ENCODE results near the gene CABLES1. TPM values are rescaled to one million over a fixed set of nuclear protein-coding genes. Genes with fewer than 3 reads are reported as not detected.
"Not testable (repeated sequence)": the region's sequence is repeated elsewhere in the genome, so short reads cannot be mapped to it uniquely, and the experiment has no call there.

The CABLES1 gene
- total and polyA plus RNA-seq, 3 experiments from 2014 or later = 0.30 to 8.9 (median 8.0) TPM

GRCh38 chr18:23105581-23106219 is 29.6 kb upstream of the CABLES1 start:
- DNase-seq = no peak
- Mint-ChIP-seq H3K36me3 (no peaks in the 10 kb centered on the region), H3K27me3 (no peaks in the 10 kb centered on the region), H3K4me1 (no peaks in the 10 kb centered on the region), H3K27ac (peak overlapping the region in 1 of 8 donors; percentile 15), H3K9me3 (no peaks in the 10 kb centered on the region), H3K4me3 (no peak overlapping the region)
- Histone ChIP-seq H3K4me3 (ENCODE audit: low read length) (no peak overlapping the region), H3K27ac (ENCODE audit: low read depth, low read length) (no peak overlapping the region), H3K9me3 (ENCODE audit: low read length) (no peaks in the 10 kb centered on the region), H3K27me3 (ENCODE audit: insufficient read depth, low read length, poor library complexity, severe bottlenecking) (no peaks in the 10 kb centered on the region), H3K4me1 (ENCODE audit: insufficient read depth, low read length) (no peaks in the 10 kb centered on the region), H3K36me3 (ENCODE audit: insufficient read depth, low read length) (no peaks in the 10 kb centered on the region)
- POLR2A ChIA-PET = no interaction called here
- CTCF ChIA-PET = interaction anchor here (1.1 kb wide), 1 partner anchor 13 kb away, joined by 3 read pairs; no protein-coding TSS in a partner anchor

DNA sequence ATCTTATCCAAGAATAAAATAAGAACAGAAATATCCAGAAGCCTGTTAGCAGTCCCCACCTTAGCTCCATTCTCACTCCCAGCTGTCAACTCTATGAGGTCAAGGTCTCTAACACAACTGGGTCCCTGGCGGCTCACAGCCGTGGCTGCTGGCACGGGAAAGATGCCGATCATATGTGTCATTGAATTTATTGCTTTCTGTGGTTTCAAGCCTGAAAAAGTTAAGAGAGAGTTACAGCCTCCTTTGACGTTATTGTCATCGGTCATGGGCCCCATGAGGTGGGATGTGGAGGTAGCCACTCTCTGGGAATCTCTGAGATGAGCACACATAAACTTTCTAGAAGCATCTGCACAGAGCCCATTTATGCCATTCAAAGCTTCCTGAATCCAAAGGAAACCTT is 28.7 kb upstream of the CABLES1 start:
- ChIA-PET POLR2A (no interaction called here), CTCF (interaction anchor here (1.1 to 1.6 kb wide), 2 partner anchors 13 to 24 kb away, joined by 3 read pairs; no protein-coding TSS in a partner anchor)
- H3K36me3 ChIP-seq (ENCODE audit: insufficient read depth, low read length) = no peaks in the 10 kb centered on the region
- no peaks in the 10 kb centered on the region for H3K4me1 ChIP-seq (ENCODE audit: insufficient read depth, low read length)
- H3K9me3 Mint-ChIP-seq = peaks cover 0 to 2% (median 0%) of the 10 kb centered on the region in 5 donors
- H3K27me3 Mint-ChIP-seq = peaks cover 0 to 3% of the 10 kb centered on the region in 2 donors
- H3K4me3 Mint-ChIP-seq = no peak overlapping the region
- H3K4me1 Mint-ChIP-seq = no peaks in the 10 kb centered on the region
- no peak overlapping the region for H3K27ac ChIP-seq (ENCODE audit: low read depth, low read length)
- no peaks in the 10 kb centered on the region for H3K9me3 ChIP-seq (ENCODE audit: low read length)
- peaks cover 0 to 5% (median 0%) of the 10 kb centered on the region in 3 donors for H3K36me3 Mint-ChIP-seq
- H3K4me3 ChIP-seq (ENCODE audit: low read length) = no peak overlapping the region
- no peaks in the 10 kb centered on the region for H3K27me3 ChIP-seq (ENCODE audit: insufficient read depth, low read length, poor library complexity, severe bottlenecking)
- DNase-seq = no peak
- H3K27ac Mint-ChIP-seq = peak overlapping the region in 1 of 8 donors; percentile 15

DNA sequence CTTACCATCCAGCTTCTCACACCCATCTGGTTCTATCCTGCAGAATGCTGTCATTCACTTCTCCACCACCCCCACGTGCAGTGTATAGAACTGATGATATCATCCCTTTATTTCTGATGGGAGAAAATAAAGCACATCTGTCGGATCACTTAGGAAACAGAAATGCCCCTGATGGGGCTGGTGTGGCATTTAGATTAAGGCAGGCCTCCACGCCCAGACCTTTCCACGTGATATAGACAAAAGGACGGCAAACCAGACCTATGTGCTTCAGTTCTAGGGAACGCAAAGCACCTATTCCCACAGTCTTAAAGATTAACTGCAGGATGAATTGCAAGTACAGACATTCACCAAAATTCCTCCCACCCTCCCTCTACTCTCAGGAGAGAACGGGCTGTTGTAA is 27.6 kb upstream of the CABLES1 start:
- H3K4me1 Mint-ChIP-seq = no peaks in the 10 kb centered on the region
- POLR2A ChIA-PET = interaction anchor here (0.6 kb wide), 1 partner anchor 226 kb away, joined by 5 read pairs; no protein-coding TSS in a partner anchor
- CTCF ChIA-PET = interaction anchor here (1.6 kb wide), 1 partner anchor 23 kb away, joined by 3 read pairs; no protein-coding TSS in a partner anchor
- Histone ChIP-seq H3K9me3 (ENCODE audit: low read length) (no peaks in the 10 kb centered on the region), H3K36me3 (ENCODE audit: insufficient read depth, low read length) (no peaks in the 10 kb centered on the region), H3K27ac (ENCODE audit: low read depth, low read length) (no peak overlapping the region), H3K4me3 (ENCODE audit: low read length) (no peak overlapping the region), H3K4me1 (ENCODE audit: insufficient read depth, low read length) (no peaks in the 10 kb centered on the region), H3K27me3 (ENCODE audit: insufficient read depth, low read length, poor library complexity, severe bottlenecking) (no peaks in the 10 kb centered on the region)
- DNase-seq = no peak
- no peak overlapping the region for H3K4me3 Mint-ChIP-seq
- H3K36me3 Mint-ChIP-seq = peaks cover 0 to 6% (median 0%) of the 10 kb centered on the region in 3 donors
- H3K9me3 Mint-ChIP-seq = peaks cover 0 to 4% (median 2%) of the 10 kb centered on the region in 5 donors
- peaks cover 2 to 3% of the 10 kb centered on the region in 2 donors for H3K27me3 Mint-ChIP-seq
- H3K27ac Mint-ChIP-seq = peak overlapping the region in 1 of 8 donors; percentile 83

GRCh38 chr18:23108496-23108895 is 26.8 kb upstream of the CABLES1 start:
- Mint-ChIP-seq H3K27ac (no peak overlapping the region), H3K27me3 (peaks cover 2 to 3% of the 10 kb centered on the region in 2 donors), H3K4me1 (no peaks in the 10 kb centered on the region), H3K4me3 (no peak overlapping the region), H3K9me3 (peaks cover 0 to 4% (median 2%) of the 10 kb centered on the region in 5 donors), H3K36me3 (peaks cover 0 to 6% (median 0%) of the 10 kb centered on the region in 3 donors)
- POLR2A ChIA-PET = no interaction called here
- Histone ChIP-seq H3K36me3 (ENCODE audit: insufficient read depth, low read length) (no peaks in the 10 kb centered on the region), H3K4me1 (ENCODE audit: insufficient read depth, low read length) (no peaks in the 10 kb centered on the region), H3K4me3 (ENCODE audit: low read length) (no peak overlapping the region), H3K27me3 (ENCODE audit: insufficient read depth, low read length, poor library complexity, severe bottlenecking) (no peaks in the 10 kb centered on the region), H3K27ac (ENCODE audit: low read depth, low read length) (no peak overlapping the region), H3K9me3 (ENCODE audit: low read length) (no peaks in the 10 kb centered on the region)
- no peak for DNase-seq
- CTCF ChIA-PET = interaction anchor here (1.6 kb wide), 1 partner anchor 22 kb away, joined by 3 read pairs; no protein-coding TSS in a partner anchor

DNA sequence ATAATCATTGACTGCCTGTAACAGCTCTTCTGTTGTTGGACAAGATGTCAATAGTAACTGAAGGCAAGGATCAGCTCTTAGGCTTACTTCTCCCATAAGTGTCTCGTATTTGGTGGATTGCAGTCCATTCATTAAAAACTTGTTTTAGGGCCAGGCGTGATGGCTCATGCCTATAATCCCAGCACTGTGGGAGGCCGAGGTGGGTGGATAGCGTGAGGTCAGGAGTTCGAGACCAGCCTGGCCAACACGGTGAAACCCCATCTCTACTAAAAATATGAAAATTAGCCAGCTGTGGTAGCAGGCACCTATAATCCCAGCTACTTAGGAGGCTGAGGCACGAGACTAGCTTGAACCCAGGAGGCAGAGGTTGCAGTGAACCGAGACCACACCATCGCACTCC is 26.1 kb upstream of the CABLES1 start:
- H3K36me3 Mint-ChIP-seq; H3K36me3 ChIP-seq (ENCODE audit: insufficient read depth, low read length); H3K4me1 ChIP-seq (ENCODE audit: insufficient read depth, low read length); H3K4me1 Mint-ChIP-seq; H3K27ac ChIP-seq (ENCODE audit: low read depth, low read length); H3K27ac Mint-ChIP-seq; DNase-seq; H3K4me3 Mint-ChIP-seq; POLR2A ChIA-PET; H3K4me3 ChIP-seq (ENCODE audit: low read length); CTCF ChIA-PET; H3K9me3 ChIP-seq (ENCODE audit: low read length); H3K27me3 ChIP-seq (ENCODE audit: insufficient read depth, low read length, poor library complexity, severe bottlenecking); H3K27me3 Mint-ChIP-seq; H3K9me3 Mint-ChIP-seq: not testable (repeated sequence)

- Mint-ChIP-seq H3K36me3 (peaks cover 0 to 10% (median 2%) of the 10 kb centered on the region in 3 donors), H3K27ac (peak overlapping the region in 1 of 8 donors; percentile 2), H3K9me3 (peaks cover 0 to 4% (median 2%) of the 10 kb centered on the region in 5 donors), H3K4me3 (no peak overlapping the region), H3K27me3 (peaks cover 6 to 7% of the 10 kb centered on the region in 2 donors), H3K4me1 (peaks cover 11 to 21% (median 19%) of the 10 kb centered on the region in 3 donors)
- H3K4me1 ChIP-seq (ENCODE audit: insufficient read depth, low read length) = peaks cover 16% of the 10 kb centered on the region
- no peaks in the 10 kb centered on the region for H3K9me3 ChIP-seq (ENCODE audit: low read length)
- DNase-seq = no peak
- ChIA-PET CTCF (no interaction called here), POLR2A (no interaction called here)
- no peaks in the 10 kb centered on the region for H3K36me3 ChIP-seq (ENCODE audit: insufficient read depth, low read length)
- no peaks in the 10 kb centered on the region for H3K27me3 ChIP-seq (ENCODE audit: insufficient read depth, low read length, poor library complexity, severe bottlenecking)
- no peak overlapping the region for H3K4me3 ChIP-seq (ENCODE audit: low read length)
- no peak overlapping the region for H3K27ac ChIP-seq (ENCODE audit: low read depth, low read length)
Observed at GRCh38 chr18:23113576-23113975, 21.7 kb upstream of the CABLES1 start.

- Histone ChIP-seq H3K27me3 (ENCODE audit: insufficient read depth, low read length, poor library complexity, severe bottlenecking) (no peaks in the 10 kb centered on the region), H3K27ac (ENCODE audit: low read depth, low read length) (no peak overlapping the region), H3K36me3 (ENCODE audit: insufficient read depth, low read length) (no peaks in the 10 kb centered on the region), H3K9me3 (ENCODE audit: low read length) (no peaks in the 10 kb centered on the region), H3K4me1 (ENCODE audit: insufficient read depth, low read length) (peaks cover 16% of the 10 kb centered on the region), H3K4me3 (ENCODE audit: low read length) (no peak overlapping the region)
- H3K27ac Mint-ChIP-seq = peak overlapping the region in 1 of 8 donors; percentile 21
- peak overlapping the region in 1 of 7 donors; percentile 34 for H3K4me3 Mint-ChIP-seq
- H3K9me3 Mint-ChIP-seq = peaks cover 0 to 4% (median 2%) of the 10 kb centered on the region in 5 donors
- no peak for DNase-seq
- peaks cover 6 to 7% of the 10 kb centered on the region in 2 donors for H3K27me3 Mint-ChIP-seq
- H3K4me1 Mint-ChIP-seq = peaks cover 11 to 21% (median 19%) of the 10 kb centered on the region in 3 donors
- CTCF ChIA-PET = no interaction called here
- POLR2A ChIA-PET = no interaction called here
- peaks cover 0 to 10% (median 2%) of the 10 kb centered on the region in 3 donors for H3K36me3 Mint-ChIP-seq
Observed at GRCh38 chr18:23114171-23114881, 21.0 kb upstream of the CABLES1 start.

GRCh38 chr18:23114911-23115310 is 20.4 kb upstream of the CABLES1 start:
- Mint-ChIP-seq H3K9me3 (peaks cover 0 to 4% (median 2%) of the 10 kb centered on the region in 5 donors), H3K36me3 (peaks cover 0 to 10% (median 2%) of the 10 kb centered on the region in 3 donors), H3K4me3 (no peak overlapping the region), H3K4me1 (peaks cover 11 to 21% (median 19%) of the 10 kb centered on the region in 3 donors), H3K27me3 (peaks cover 6 to 7% of the 10 kb centered on the region in 2 donors), H3K27ac (peak overlapping the region in 3 of 8 donors; percentile 57 to 82 (median 80))
- no peaks in the 10 kb centered on the region for H3K9me3 ChIP-seq (ENCODE audit: low read length)
- POLR2A ChIA-PET = no interaction called here
- H3K36me3 ChIP-seq (ENCODE audit: insufficient read depth, low read length) = no peaks in the 10 kb centered on the region
- no peaks in the 10 kb centered on the region for H3K27me3 ChIP-seq (ENCODE audit: insufficient read depth, low read length, poor library complexity, severe bottlenecking)
- CTCF ChIA-PET = no interaction called here
- H3K4me1 ChIP-seq (ENCODE audit: insufficient read depth, low read length) = peaks cover 16% of the 10 kb centered on the region
- no peak overlapping the region for H3K27ac ChIP-seq (ENCODE audit: low read depth, low read length)
- no peak overlapping the region for H3K4me3 ChIP-seq (ENCODE audit: low read length)
- DNase-seq = no peak

Measured in CD8-positive, alpha-beta memory T cell (primary cell).